Panc1 (cell line): ENCODE data around the gene NCOA4. TPM values are rescaled to one million over a fixed set of nuclear protein-coding genes. Genes with fewer than 3 reads are reported as not detected.
A peak's percentile ranks its signal among the peaks of the same experiment; 100 is the strongest.

Source experiments
- ATAC-seq: fragments of 200-7000 bp; cut with Tn5 transposase; 2 replicates; pipeline ENCODE4 v1.9.1; 2020; ENCODE audit warnings: mild to moderate bottlenecking, moderate library complexity
- BruUV-seq: library from RNA; stranded (reverse); fragments of 400-500 nt; replicated peaks from 2 replicates; lab custom pipeline; 2021; lab: Mats Ljungman, UMichigan
- CTCF ChIA-PET: fragments of 300-600 bp; sonication (Branson Sonifier 250); formaldehyde crosslinking; loops from one replicate; lab custom pipeline; 2022; ENCODE audit warnings: antibody characterized with exemption; lab: Charles Lee
- POLR2A ChIA-PET: fragments of 300-600 bp; sonication (Branson Sonifier 250); formaldehyde crosslinking; loops from one replicate; lab custom pipeline; 2022; ENCODE audit warnings: antibody characterized with exemption; lab: Charles Lee
- DNase-seq: peaks from one replicate; pipeline ENCODE4 v3.0.0-alpha.2; 2010; ENCODE audit warnings: low read depth, low spot score
- H3K27ac ChIP-seq: 2 replicates; pipeline ENCODE4 v1.5.1; 2011; ENCODE audit warnings: mild to moderate bottlenecking, low read length, inconsistent platforms
- H3K27me3 ChIP-seq: fragments of 200-500 bp; sonication (Bioruptor generic); 2 replicates; pipeline ENCODE4 v1.6.0; 2014; ENCODE audit warnings: low read length, inconsistent platforms; ENCODE audit not compliant: control insufficient read depth, insufficient read depth
- H3K36me3 ChIP-seq: fragments of 200-500 bp; sonication (Bioruptor generic); 2 replicates; pipeline ENCODE4 v1.5.1; 2014; ENCODE audit warnings: inconsistent platforms, mild to moderate bottlenecking, low read length, moderate library complexity; ENCODE audit not compliant: control insufficient read depth, insufficient read depth
- H3K4me1 ChIP-seq: 2 replicates; pipeline ENCODE4 v1.5.1; 2011; ENCODE audit warnings: inconsistent platforms, mild to moderate bottlenecking, low read length, moderate library complexity; ENCODE audit not compliant: control insufficient read depth, insufficient read depth
- H3K4me3 ChIP-seq, 2 experiments: 2 replicates each; pipeline ENCODE4 v1.5.1; 2011 to 2012; ENCODE audit warnings: low read depth in 2 of 2, low read length in 2 of 2, mild to moderate bottlenecking in 2 of 2, inconsistent platforms in 1 of 2, moderate library complexity in 1 of 2
- H3K9me3 ChIP-seq: fragments of 200-500 bp; sonication (Bioruptor generic); 2 replicates; pipeline ENCODE4 v1.5.1; 2014; ENCODE audit warnings: low read depth, mild to moderate bottlenecking, inconsistent platforms, low read length, moderate library complexity; ENCODE audit not compliant: control insufficient read depth, insufficient read depth
- POLR2AphosphoS5 ChIP-seq: IDR thresholded peaks from 2 replicates; pipeline ENCODE4 v1.6.1; 2012; ENCODE audit warnings: mild to moderate bottlenecking, low read depth, low read length, moderate library complexity
- SIN3A ChIP-seq: IDR thresholded peaks from 2 replicates; pipeline ENCODE4 v1.6.1; 2012; ENCODE audit warnings: low read depth, mild to moderate bottlenecking, low read length, moderate library complexity, borderline replicate concordance; ENCODE audit not compliant: insufficient read depth
- TCF7L2 ChIP-seq: IDR thresholded peaks from 2 replicates; pipeline ENCODE4 v1.6.1; 2011; ENCODE audit warnings: mild to moderate bottlenecking, low read depth, low read length, inconsistent platforms
- in situ Hi-C: cut with HindIII; loops from 2 replicates; pipeline ENCODE4 v1.10.0; 2016; ENCODE audit warnings: low sequenced_read_pairs, low pct_unique_long_range_greater_than_20kb
- intact Hi-C: fragments of 100-400 bp; cut with micrococcal nuclease; formaldehyde crosslinking; loops from one replicate; pipeline ENCODE4 v1.10.0; 2022; ENCODE audit not compliant: unreplicated experiment
- total RNA-seq: library from RNA; stranded (reverse); gene quantifications from one replicate; pipeline ENCODE4 v1.2.1, GENCODE V29; 2021; ENCODE audit not compliant: unreplicated experiment
- TF ChIP-seq, protein P1 (sequence below): fragments of 450-650 bp; IDR thresholded peaks from 2 replicates; pipeline ENCODE4 v1.5.1; 2017; ENCODE audit warnings: mild to moderate bottlenecking
- TF ChIP-seq, protein P2 (sequence below), 2 experiments: IDR thresholded peaks; 2 replicates each; pipeline ENCODE4 v1.6.1; 2011 to 2012; ENCODE audit warnings: low read depth in 2 of 2, control low read depth in 1 of 2, low read length in 1 of 2, mild to moderate bottlenecking in 1 of 2, moderate library complexity in 1 of 2; ENCODE audit not compliant: insufficient read depth in 1 of 2

NCOA4 gene
- total RNA-seq, 1 experiment from 2014 or later = 119 TPM

DNA sequence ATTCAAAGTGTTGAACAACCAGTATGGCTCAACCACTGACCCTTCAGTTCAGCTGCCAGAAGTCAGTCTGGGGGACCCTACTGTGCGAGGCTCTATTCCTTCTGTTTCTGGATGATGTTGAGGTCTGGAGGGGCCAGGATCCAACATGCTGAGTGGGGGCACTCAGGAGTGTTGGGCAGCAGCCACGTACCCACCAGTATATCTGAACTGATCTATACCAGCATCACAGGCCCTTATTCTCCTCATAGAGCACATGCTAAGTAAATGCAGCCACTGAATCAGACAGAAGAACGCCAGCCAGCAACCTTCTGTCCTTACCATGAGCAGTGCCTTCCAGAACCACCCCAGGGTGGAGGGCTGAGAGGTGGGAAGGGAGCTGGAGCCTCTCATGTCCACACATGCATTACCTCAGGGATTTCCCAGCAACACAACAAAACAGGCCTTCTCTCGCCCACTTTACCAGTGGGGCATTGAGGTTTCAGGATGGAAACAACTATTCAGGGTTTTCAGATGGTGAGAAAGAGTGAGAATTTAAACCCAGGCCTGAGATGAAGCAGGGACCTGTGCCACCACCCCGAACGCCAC, 22.5 kb upstream of the NCOA4 start:
- CTCF ChIA-PET = interaction anchor here (0.7 kb wide), 1 partner anchor 248 kb away, joined by 3 read pairs; no protein-coding TSS in a partner anchor
- DNase-seq (no peak), ATAC-seq (no peak)
- no peaks in the 10 kb centered on the region for H3K9me3 ChIP-seq
- BruUV-seq = no TSS peak
- H3K27ac ChIP-seq = no peak overlapping the region
- H3K4me3 ChIP-seq = no peak overlapping the region
- in situ Hi-C loops = no loop called here
- POLR2A ChIA-PET = no interaction called here
- no peaks in the 10 kb centered on the region for H3K4me1 ChIP-seq
- TF ChIP-seq POLR2AphosphoS5 = no peak
- TF ChIP-seq TCF7L2 = no peak
- TF ChIP-seq, protein P1, sequence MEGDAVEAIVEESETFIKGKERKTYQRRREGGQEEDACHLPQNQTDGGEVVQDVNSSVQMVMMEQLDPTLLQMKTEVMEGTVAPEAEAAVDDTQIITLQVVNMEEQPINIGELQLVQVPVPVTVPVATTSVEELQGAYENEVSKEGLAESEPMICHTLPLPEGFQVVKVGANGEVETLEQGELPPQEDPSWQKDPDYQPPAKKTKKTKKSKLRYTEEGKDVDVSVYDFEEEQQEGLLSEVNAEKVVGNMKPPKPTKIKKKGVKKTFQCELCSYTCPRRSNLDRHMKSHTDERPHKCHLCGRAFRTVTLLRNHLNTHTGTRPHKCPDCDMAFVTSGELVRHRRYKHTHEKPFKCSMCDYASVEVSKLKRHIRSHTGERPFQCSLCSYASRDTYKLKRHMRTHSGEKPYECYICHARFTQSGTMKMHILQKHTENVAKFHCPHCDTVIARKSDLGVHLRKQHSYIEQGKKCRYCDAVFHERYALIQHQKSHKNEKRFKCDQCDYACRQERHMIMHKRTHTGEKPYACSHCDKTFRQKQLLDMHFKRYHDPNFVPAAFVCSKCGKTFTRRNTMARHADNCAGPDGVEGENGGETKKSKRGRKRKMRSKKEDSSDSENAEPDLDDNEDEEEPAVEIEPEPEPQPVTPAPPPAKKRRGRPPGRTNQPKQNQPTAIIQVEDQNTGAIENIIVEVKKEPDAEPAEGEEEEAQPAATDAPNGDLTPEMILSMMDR = no peak
- TF ChIP-seq SIN3A = no peak
- TF ChIP-seq, protein P2, sequence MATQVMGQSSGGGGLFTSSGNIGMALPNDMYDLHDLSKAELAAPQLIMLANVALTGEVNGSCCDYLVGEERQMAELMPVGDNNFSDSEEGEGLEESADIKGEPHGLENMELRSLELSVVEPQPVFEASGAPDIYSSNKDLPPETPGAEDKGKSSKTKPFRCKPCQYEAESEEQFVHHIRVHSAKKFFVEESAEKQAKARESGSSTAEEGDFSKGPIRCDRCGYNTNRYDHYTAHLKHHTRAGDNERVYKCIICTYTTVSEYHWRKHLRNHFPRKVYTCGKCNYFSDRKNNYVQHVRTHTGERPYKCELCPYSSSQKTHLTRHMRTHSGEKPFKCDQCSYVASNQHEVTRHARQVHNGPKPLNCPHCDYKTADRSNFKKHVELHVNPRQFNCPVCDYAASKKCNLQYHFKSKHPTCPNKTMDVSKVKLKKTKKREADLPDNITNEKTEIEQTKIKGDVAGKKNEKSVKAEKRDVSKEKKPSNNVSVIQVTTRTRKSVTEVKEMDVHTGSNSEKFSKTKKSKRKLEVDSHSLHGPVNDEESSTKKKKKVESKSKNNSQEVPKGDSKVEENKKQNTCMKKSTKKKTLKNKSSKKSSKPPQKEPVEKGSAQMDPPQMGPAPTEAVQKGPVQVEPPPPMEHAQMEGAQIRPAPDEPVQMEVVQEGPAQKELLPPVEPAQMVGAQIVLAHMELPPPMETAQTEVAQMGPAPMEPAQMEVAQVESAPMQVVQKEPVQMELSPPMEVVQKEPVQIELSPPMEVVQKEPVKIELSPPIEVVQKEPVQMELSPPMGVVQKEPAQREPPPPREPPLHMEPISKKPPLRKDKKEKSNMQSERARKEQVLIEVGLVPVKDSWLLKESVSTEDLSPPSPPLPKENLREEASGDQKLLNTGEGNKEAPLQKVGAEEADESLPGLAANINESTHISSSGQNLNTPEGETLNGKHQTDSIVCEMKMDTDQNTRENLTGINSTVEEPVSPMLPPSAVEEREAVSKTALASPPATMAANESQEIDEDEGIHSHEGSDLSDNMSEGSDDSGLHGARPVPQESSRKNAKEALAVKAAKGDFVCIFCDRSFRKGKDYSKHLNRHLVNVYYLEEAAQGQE (IDR thresholded peaks at IDR 0.05; ENCODE audit: insufficient read depth in 1 of 2, low read depth in 2 of 2, low read length in 1 of 2) = no peak
- peaks cover 8% of the 10 kb centered on the region for H3K27me3 ChIP-seq
- intact Hi-C loops = no loop called here
- no peaks in the 10 kb centered on the region for H3K36me3 ChIP-seq

DNA sequence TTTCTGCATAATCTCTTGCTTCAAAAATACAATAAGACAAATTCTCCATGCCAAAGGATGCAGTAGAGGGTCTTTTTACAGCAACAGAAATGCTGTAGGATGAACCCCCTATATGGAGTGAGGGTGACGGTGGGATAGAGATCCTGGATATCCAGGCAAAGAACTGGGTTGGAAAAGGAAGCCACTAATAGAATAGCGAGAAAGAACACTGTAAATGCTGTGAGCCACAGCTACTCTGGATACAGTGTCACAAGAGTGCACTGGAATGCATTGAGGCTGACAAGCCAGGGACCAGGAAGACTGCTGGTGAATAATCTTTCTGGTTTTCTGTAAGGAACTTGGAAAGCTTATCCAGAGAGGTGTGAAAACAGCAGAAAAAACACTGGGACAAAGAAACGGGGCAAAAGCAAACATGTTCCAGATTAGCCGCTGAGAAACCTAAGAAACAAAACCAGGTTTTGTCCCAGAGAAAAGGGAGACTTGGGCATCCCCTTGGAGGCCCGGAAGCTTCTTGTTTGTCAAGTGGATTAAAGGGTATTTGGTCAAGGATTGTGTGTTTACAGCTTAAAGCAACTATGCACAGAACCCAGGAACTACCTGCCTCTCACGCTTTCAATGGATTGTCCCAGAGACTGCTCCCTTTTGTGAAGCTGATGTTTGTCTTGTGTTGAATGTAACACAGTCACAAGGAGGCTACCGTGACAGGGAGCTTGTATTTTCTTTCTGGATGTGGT, 21.8 kb upstream of the NCOA4 start:
- ATAC-seq = peak; percentile 56; the same call in 1 of the 2 replicates
- no TSS peak for BruUV-seq
- in situ Hi-C loops = no loop called here
- ChIA-PET CTCF (interaction anchor here (0.7 kb wide), 1 partner anchor 247 kb away, joined by 3 read pairs; no protein-coding TSS in a partner anchor), POLR2A (no interaction called here)
- H3K9me3 ChIP-seq = no peaks in the 10 kb centered on the region
- intact Hi-C loops = no loop called here
- H3K27ac ChIP-seq = no peak overlapping the region
- TF ChIP-seq, protein P2 (IDR thresholded peaks at IDR 0.05; ENCODE audit: insufficient read depth in 1 of 2, low read depth in 2 of 2, low read length in 1 of 2) = no peak
- TF ChIP-seq SIN3A (no peak), TCF7L2 (no peak), POLR2AphosphoS5 (no peak)
- TF ChIP-seq, protein P1 = no peak
- H3K36me3 ChIP-seq = no peaks in the 10 kb centered on the region
- H3K4me1 ChIP-seq = no peaks in the 10 kb centered on the region
- no peak overlapping the region for H3K4me3 ChIP-seq
- H3K27me3 ChIP-seq = peaks cover 9% of the 10 kb centered on the region
- DNase-seq = no peak
